Gastroesophageal sphincter (tissue), 4 donors: Measurements from ENCODE around the gene KCNG4. TPM values are rescaled to one million over a fixed set of nuclear protein-coding genes. Genes with fewer than 3 reads are reported as not detected.

Experiments used
- ATAC-seq: fragments of 150-250 bp; one replicate; pipeline ENCODE4 v1.9.1; 2016; ENCODE audit warnings: mild to moderate bottlenecking, moderate library complexity
- H3K27ac ChIP-seq, 4 donors: fragments of 200-600 bp; sonication (generic) in 3 of 4; 1 replicate in 3 of 4; 2 replicates in 1 of 4; pipeline ENCODE4 v1.5.1; 2016 to 2019
- H3K27me3 ChIP-seq: fragments of 200-600 bp; sonication (generic); one replicate; pipeline ENCODE4 v1.5.1; 2019
- H3K36me3 ChIP-seq, 2 donors: fragments of 200-600 bp; sonication (generic); one replicate each; pipeline ENCODE4 v1.5.1; 2019; ENCODE audit warnings: control low read depth in 1 of 2
- H3K4me1 ChIP-seq, 3 donors: fragments of 200-600 bp; sonication (generic); 1 replicate in 2 of 3; 2 replicates in 1 of 3; pipeline ENCODE4 v1.5.1; 2016 to 2019; ENCODE audit warnings: control low read depth in 2 of 3
- H3K4me3 ChIP-seq, 2 donors: fragments of 200-600 bp; sonication (generic); one replicate each; pipeline ENCODE4 v1.5.1; 2019; ENCODE audit warnings: mild to moderate bottlenecking in 1 of 2, moderate library complexity in 1 of 2
- H3K9me3 ChIP-seq, 3 donors: fragments of 200-600 bp; sonication (generic); one replicate each; pipeline ENCODE4 v1.5.1; 2017 to 2019; ENCODE audit warnings: control low read depth in 2 of 3
- EP300 ChIP-seq: sonication (generic); formaldehyde crosslinking; IDR thresholded peaks from one replicate; pipeline ENCODE4 v1.6.1; 2017; ENCODE audit warnings: antibody characterized with exemption, mild to moderate bottlenecking
- POLR2A ChIP-seq, 2 donors: fragments of 450-650 bp; IDR thresholded peaks; one replicate each; pipeline ENCODE4 v1.6.1; 2017; ENCODE audit warnings: antibody characterized with exemption in 2 of 2, mild to moderate bottlenecking in 2 of 2, moderate library complexity in 1 of 2
- POLR2AphosphoS5 ChIP-seq: sonication (generic); formaldehyde crosslinking; IDR thresholded peaks from one replicate; pipeline ENCODE4 v1.6.1; 2017; ENCODE audit warnings: antibody characterized with exemption
- WGBS, 2 donors: methylation state at CpG; one replicate each; pipeline ENCODE4 v1.1.5; 2018; ENCODE audit warnings: low coverage in 1 of 2; 5-methylcytosine and 5-hydroxymethylcytosine counted together
- total RNA-seq, 4 donors: library from RNA; depleted of rRNA; stranded (reverse); fragments of >200 nt; gene quantifications; one replicate each; pipeline ENCODE4 v1.1.0, GENCODE V29; 2016
- TF ChIP-seq, protein P1 (sequence below), 4 experiments: fragments of 200-600 bp in 2 of 4; fragments of 450-650 bp in 2 of 4; sonication (generic) in 1 of 4; IDR thresholded peaks; one replicate each; pipeline ENCODE4 v1.5.1; 2017 to 2019; ENCODE audit warnings: antibody characterized with exemption in 4 of 4, mild to moderate bottlenecking in 2 of 4, moderate library complexity in 2 of 4

The KCNG4 gene
- total RNA-seq, 4 donors from 2014 or later = not detected

- H3K4me3 ChIP-seq = no peak overlapping the region
Measured at GRCh38 chr16:84283314-84284153, 43.7 kb upstream of the KCNG4 start.

GRCh38 chr16:84282533-84282932 is 42.7 kb upstream of the KCNG4 start:
- TF ChIP-seq POLR2A (IDR thresholded peaks at IDR 0.05) (no peak), POLR2AphosphoS5 (no peak), EP300 (no peak)
- TF ChIP-seq, protein P1, sequence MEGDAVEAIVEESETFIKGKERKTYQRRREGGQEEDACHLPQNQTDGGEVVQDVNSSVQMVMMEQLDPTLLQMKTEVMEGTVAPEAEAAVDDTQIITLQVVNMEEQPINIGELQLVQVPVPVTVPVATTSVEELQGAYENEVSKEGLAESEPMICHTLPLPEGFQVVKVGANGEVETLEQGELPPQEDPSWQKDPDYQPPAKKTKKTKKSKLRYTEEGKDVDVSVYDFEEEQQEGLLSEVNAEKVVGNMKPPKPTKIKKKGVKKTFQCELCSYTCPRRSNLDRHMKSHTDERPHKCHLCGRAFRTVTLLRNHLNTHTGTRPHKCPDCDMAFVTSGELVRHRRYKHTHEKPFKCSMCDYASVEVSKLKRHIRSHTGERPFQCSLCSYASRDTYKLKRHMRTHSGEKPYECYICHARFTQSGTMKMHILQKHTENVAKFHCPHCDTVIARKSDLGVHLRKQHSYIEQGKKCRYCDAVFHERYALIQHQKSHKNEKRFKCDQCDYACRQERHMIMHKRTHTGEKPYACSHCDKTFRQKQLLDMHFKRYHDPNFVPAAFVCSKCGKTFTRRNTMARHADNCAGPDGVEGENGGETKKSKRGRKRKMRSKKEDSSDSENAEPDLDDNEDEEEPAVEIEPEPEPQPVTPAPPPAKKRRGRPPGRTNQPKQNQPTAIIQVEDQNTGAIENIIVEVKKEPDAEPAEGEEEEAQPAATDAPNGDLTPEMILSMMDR (IDR thresholded peaks at IDR 0.05) = no peak
- WGBS, 2 donors = 61 to 69% methylated on average over 2 to 4 of the region's 6 CpGs
- no peaks in the 10 kb centered on the region for H3K36me3 ChIP-seq
- ATAC-seq = no peak
- no peaks in the 10 kb centered on the region for H3K27me3 ChIP-seq
- no peak overlapping the region for H3K4me3 ChIP-seq
- no peak overlapping the region for H3K27ac ChIP-seq
- H3K9me3 ChIP-seq = no peaks in the 10 kb centered on the region
- peaks cover 0 to 41% (median 8%) of the 10 kb centered on the region in 3 donors for H3K4me1 ChIP-seq

More at GRCh38 chr16:84283314-84284153, 43.7 kb upstream of the KCNG4 start:
- peak overlapping the region in 3 of 4 donors; percentile 47 to 60 (median 53) for H3K27ac ChIP-seq
- no peaks in the 10 kb centered on the region for H3K9me3 ChIP-seq
- H3K4me1 ChIP-seq = peaks cover 0 to 41% (median 8%) of the 10 kb centered on the region in 3 donors
- WGBS, 2 donors = 84 to 86% methylated on average over 10 to 12 of the region's 24 CpGs
- H3K27me3 ChIP-seq = no peaks in the 10 kb centered on the region
- TF ChIP-seq POLR2A (IDR thresholded peaks at IDR 0.05) (no peak), EP300 (no peak), POLR2AphosphoS5 (no peak)
- TF ChIP-seq, protein P1 (IDR thresholded peaks at IDR 0.05) = no peak
- H3K36me3 ChIP-seq = no peaks in the 10 kb centered on the region
- ATAC-seq = no peak

GRCh38 chr16:84281074-84281473 is 41.3 kb upstream of the KCNG4 start:
- Histone ChIP-seq H3K36me3 (no peaks in the 10 kb centered on the region), H3K9me3 (no peaks in the 10 kb centered on the region), H3K4me3 (no peak overlapping the region), H3K27me3 (no peaks in the 10 kb centered on the region), H3K27ac (no peak overlapping the region), H3K4me1 (peaks cover 0 to 26% (median 4%) of the 10 kb centered on the region in 3 donors)
- WGBS, 2 donors = 100% methylated on average over 1 of the region's 3 CpGs; no CpG with 5 or more reads in 1 of the 2 donors
- ATAC-seq = no peak
- TF ChIP-seq, protein P1 (IDR thresholded peaks at IDR 0.05) = no peak
- no peak for TF ChIP-seq EP300
- no peak for TF ChIP-seq POLR2A (IDR thresholded peaks at IDR 0.05)
- TF ChIP-seq POLR2AphosphoS5 = no peak

DNA sequence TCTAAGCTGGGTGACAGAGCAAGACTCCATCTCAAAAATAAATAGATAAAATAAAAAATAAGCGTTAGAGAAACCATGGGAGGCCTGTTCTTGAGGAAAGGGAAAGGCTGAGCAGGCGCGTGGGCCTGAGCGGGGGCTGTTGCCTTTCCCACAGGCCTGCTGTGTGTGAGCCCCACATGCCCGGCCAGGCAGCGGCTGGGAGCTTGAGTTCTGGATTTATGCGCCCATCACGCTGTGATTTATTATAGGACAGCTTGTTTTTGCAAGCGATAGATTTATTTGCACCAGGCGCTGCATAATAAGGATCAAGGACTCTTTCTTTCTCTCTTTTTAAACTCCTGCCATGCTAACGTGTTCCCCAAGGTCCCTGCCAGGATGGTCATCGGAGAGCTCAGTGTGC is 40.1 kb upstream of the KCNG4 start:
- peaks cover 0 to 15% (median 4%) of the 10 kb centered on the region in 3 donors for H3K4me1 ChIP-seq
- no peaks in the 10 kb centered on the region for H3K9me3 ChIP-seq
- no peaks in the 10 kb centered on the region for H3K36me3 ChIP-seq
- no peak for ATAC-seq
- TF ChIP-seq POLR2AphosphoS5 = no peak
- TF ChIP-seq POLR2A (IDR thresholded peaks at IDR 0.05) = no peak
- no peak for TF ChIP-seq EP300
- TF ChIP-seq, protein P1 (IDR thresholded peaks at IDR 0.05) = no peak
- 80 to 89% methylated on average over 4 to 11 of the region's 12 CpGs for WGBS, 2 donors
- H3K27me3 ChIP-seq = peaks cover 5% of the 10 kb centered on the region
- no peak overlapping the region for H3K4me3 ChIP-seq
- H3K27ac ChIP-seq = no peak overlapping the region

DNA sequence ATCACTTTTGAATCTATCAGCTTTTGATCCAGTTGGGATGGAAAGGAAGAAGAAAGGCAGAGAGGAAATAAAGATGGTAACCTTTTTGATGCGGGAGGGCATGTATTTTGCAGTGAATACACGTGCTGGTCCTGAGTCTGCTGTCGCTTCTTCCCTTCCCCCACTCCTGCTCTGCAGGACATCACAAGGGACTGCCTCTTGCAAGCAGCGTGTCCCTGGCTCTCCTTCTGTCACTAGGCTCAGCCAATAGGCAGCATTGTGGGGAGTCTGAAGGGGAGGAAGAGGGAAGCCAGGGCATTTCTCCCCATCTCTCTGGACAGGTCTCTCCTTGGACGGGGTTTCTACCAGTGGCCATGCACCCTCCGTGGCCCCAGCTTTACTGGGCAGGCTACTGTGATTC is 39.2 kb upstream of the KCNG4 start:
- Histone ChIP-seq H3K9me3 (no peaks in the 10 kb centered on the region), H3K27me3 (peaks cover 7% of the 10 kb centered on the region), H3K27ac (no peak overlapping the region), H3K4me3 (no peak overlapping the region), H3K36me3 (no peaks in the 10 kb centered on the region), H3K4me1 (peaks cover 0 to 6% (median 2%) of the 10 kb centered on the region in 3 donors)
- ATAC-seq = no peak
- no peak for TF ChIP-seq POLR2AphosphoS5
- TF ChIP-seq EP300 = no peak
- 40 to 63% methylated on average over 3 to 4 of the region's 6 CpGs for WGBS, 2 donors
